ENCODE measurements around the gene RAET1G.
"Not testable (repeated sequence)": the region's sequence is repeated elsewhere in the genome, so short reads cannot be mapped to it uniquely, and the experiment has no call there.

The RAET1G gene

DNA sequence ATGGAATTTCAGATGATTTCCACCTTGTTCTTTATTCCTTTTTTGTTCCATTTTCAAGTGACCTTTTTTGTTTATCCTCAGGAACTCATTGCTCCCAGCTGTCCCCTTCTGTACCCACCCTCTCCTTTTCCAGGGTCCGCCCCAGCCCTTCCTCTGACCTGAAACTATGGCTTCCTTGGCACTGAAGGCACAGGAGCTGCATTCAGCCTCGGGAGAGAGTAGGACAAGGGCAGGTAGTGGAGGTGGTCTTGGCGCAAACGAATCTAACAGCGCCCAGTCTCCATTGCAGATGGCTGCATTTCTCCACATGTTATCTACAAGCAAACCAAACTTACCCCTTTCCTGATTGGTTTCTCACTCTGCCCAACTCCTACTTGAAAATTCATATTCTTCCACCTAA lies 10.1 kb upstream of the RAET1G start:
- no peak for DNase-seq

- DNase-seq, result no peak
Measured at GRCh38 chr6:149931501-149931900, 8.6 kb upstream of the RAET1G start.

GRCh38 chr6:149929422-149929821 lies 6.5 kb upstream of the RAET1G start:
- no peak for DNase-seq

GRCh38 chr6:149927025-149927424 lies 4.1 kb upstream of the RAET1G start:
- not testable (repeated sequence) for DNase-seq

DNA sequence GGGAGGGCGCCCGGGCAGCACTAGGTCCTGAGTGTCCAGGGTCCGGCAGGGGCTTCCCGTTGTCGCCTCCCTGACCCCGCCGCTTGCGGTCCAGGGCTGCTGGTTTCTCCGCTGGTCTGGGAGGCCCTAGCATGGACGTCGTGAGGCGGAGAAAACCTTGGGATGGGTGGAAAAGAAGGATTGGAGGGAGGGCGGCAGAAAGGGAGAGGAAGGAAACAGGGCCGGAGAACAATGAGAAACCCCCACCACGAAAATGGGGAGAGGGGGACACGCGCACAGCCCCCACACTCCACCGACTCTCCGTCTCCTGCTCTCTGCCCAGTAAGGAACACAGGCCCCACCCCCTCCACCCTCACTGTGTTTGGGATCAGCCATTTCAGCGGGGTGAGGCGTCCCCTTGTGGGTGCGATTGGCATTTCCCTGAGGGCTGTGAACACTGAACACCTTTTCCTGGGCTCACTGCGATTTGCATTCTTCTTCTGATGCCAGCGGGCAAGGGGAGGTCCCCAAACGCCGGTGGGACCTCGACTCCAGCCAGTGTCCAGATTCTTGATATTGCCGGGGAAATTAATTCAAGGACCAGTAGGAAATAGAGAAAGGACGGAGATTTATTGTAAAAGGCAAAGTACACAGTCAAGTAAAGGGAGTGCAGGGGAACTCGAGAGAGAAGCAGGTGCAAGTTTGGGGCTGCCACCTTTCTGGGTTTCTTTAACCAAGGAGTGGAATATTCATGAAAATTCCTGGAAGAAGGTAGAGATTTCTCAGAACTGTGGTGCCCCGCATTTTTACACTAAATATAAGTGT lies 3.3 kb upstream of the RAET1G start:
- no peak for DNase-seq

GRCh38 chr6:149925253-149925973 lies 2.5 kb upstream of the RAET1G start:
- DNase-seq, result no peak

DNA sequence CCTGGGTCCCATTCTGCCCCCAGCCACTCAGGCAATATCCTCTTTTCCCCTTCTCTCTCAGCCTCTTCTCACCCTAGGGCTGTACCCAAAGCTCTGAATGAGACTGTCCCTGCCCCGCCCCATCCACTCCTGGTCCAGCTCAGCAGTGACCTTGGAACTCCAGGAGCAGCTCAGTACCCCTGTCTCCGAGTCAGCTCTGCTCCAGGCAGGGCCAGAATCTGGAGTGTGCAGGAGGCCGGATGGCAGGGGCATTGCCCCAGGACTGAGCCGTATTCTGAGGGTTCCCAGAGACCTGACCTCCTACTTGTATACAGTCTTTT lies 2.0 kb upstream of the RAET1G start:
- no peak for DNase-seq

- DNase-seq, result no peak
Measured at GRCh38 chr6:149924206-149924932, 1.4 kb upstream of the RAET1G start.

- DNase-seq, result no peak
Measured at GRCh38 chr6:149923327-149923986, 536 bp upstream of the RAET1G start.

- DNase-seq, result not testable (repeated sequence)
Measured at GRCh38 chr6:149922091-149922490, 830 bp downstream of the RAET1G start.

DNA sequence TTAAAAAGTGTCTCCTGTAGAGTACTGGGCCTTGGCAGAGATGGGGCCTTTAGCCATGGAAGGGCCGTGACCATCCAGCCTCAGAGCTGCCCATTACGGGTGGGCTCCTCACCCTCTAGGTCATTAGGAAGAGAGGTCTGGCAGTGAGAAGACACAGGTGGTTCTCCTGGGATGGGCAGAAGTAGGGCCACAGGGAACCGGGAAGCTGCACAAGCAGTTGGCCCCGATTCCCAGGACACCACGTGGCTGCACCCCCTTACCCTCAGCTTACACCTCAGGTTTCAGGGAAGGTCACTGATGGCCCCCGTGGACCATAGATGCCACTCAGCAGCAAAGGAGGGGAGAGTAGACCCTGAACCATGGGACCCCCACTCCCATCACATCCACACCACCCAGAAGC lies 1.6 kb downstream of the RAET1G start:
- DNase-seq, result no peak

- DNase-seq, result no peak
Measured at GRCh38 chr6:149919834-149920225, 3.1 kb downstream of the RAET1G start.

- not testable (repeated sequence) for DNase-seq
Measured at GRCh38 chr6:149919126-149919833, 3.6 kb downstream of the RAET1G start.

DNA sequence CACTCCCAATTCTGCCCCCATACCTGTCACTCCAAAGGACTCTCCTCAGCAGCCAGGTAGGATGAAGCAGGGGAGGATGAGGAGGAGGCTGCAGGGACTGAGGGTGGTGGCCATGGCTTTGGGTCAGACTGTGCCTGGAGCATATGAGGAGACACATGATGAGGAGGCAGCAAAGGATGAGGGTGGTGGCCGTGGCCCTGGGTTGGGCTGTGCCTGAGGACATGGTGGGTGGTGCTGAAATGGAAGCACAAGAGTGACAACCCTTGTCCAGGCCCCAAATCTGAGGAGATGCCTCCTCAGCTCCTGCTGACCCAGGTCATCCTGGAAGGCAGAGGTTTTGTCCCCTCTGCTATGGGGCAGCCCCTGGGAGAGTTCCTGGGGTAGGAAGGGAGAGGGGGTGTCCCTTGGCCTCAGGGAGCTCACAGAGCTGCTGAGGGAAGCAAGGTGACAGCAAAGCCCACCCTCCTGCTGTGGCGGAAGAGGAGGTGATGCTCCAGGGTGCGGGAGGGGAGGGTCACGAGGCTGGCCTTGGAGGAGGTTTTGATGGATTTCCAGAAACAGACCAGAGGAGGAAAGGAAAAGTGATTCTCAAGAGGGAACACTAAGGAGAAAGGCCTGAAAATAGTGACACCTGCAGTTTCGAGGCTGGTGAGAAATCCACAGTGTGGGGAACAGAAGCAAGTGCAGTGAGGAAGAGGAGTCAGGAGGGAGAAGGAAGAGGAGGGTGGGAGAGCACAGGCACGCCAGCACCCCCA lies 4.6 kb downstream of the RAET1G start:
- DNase-seq, result no peak

GRCh38 chr6:149917679-149918078 lies 5.2 kb downstream of the RAET1G start:
- DNase-seq, result no peak

- no peak for DNase-seq
Measured at GRCh38 chr6:149915970-149916865, 6.7 kb downstream of the RAET1G start.

DNA sequence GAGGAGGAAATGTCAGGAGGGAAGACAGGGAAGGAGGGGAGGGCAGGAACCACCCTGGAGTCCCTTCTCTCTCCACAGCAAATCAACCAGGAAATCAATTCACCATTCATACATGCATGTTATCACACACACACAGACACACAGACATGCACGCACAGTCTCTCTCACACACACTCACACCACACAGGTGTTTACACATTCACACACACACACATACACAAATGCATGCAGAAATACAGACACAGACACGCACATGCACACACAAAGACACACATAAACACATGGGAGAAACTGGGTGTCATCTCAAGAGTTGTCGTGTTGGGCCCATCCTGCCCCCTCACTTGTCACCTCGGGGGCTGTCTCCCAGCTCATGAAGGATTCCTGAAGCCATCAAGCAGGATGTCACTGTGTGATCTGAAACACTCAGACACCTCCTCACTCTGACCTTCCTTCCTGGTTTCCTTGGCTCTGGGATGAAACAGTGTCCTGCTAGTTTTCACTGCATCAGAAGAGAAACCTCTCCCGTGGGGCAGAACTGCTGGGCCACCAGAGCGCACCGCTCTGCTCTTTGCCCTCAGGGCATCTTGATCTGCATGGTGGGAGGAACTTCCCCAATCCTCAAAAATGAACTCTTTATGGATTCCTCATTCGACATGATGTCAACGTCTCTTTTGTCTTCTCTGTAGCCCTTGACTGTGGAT lies 9.2 kb downstream of the RAET1G start:
- DNase-seq, result no peak

- DNase-seq, result no peak
Measured at GRCh38 chr6:149913085-149913484, 9.8 kb downstream of the RAET1G start.

- DNase-seq, result not testable (repeated sequence)
Measured at GRCh38 chr6:149912680-149913079, 10.2 kb downstream of the RAET1G start.

- no peak for DNase-seq
Measured at GRCh38 chr6:149910721-149911151, 12.2 kb downstream of the RAET1G start.
